Ascending aorta (tissue), 2 donors: ENCODE results near the gene ABR. TPM values are rescaled to one million over a fixed set of nuclear protein-coding genes. Genes with fewer than 3 reads are reported as not detected.

ENCODE experiments used
- DNase-seq, 2 donors: peaks; one replicate each; pipeline ENCODE4 v3.0.0-alpha.2; 2019; ENCODE audit warnings: low spot score in 2 of 2
- H3K27ac ChIP-seq, 2 donors: fragments of 200-600 bp; sonication (generic); one replicate each; pipeline ENCODE4 v1.5.1; 2016 to 2017; ENCODE audit warnings: mild to moderate bottlenecking in 1 of 2
- H3K27me3 ChIP-seq: fragments of 200-600 bp; sonication (generic); one replicate; pipeline ENCODE4 v1.5.1; 2017
- H3K36me3 ChIP-seq, 2 donors: fragments of 200-600 bp; sonication (generic); one replicate each; pipeline ENCODE4 v1.5.1; 2016
- H3K4me1 ChIP-seq, 2 donors: fragments of 200-600 bp; sonication (generic); one replicate each; pipeline ENCODE4 v1.5.1; 2016 to 2017; ENCODE audit warnings: mild to moderate bottlenecking in 1 of 2
- H3K4me3 ChIP-seq, 2 donors: fragments of 200-600 bp; sonication (generic); one replicate each; pipeline ENCODE4 v1.5.1; 2016 to 2017; ENCODE audit warnings: mild to moderate bottlenecking in 1 of 2
- H3K9me3 ChIP-seq, 2 donors: fragments of 200-600 bp; sonication (generic); one replicate each; pipeline ENCODE4 v1.5.1; 2016
- intact Hi-C: fragments of 100-400 bp; cut with DNase I; formaldehyde crosslinking; loops from one replicate; pipeline ENCODE4 v1.15.1; 2023
- total RNA-seq: library from RNA; depleted of rRNA; stranded (reverse); fragments of >200 nt; gene quantifications from one replicate; pipeline ENCODE4 v1.1.0, GENCODE V29; 2016
- TF ChIP-seq, protein P1 (sequence below), 3 experiments: fragments of 200-600 bp in 2 of 3; fragments of 450-650 bp in 1 of 3; sonication (generic) in 2 of 3; IDR thresholded peaks; one replicate each; pipeline ENCODE4 v1.5.1; 2016 to 2019; ENCODE audit warnings: antibody characterized with exemption in 3 of 3, mild to moderate bottlenecking in 1 of 3, moderate library complexity in 1 of 3

The ABR gene
- total RNA-seq, 1 donor from 2014 or later: 184 TPM

GRCh38 chr17:1146561-1147265 lies 33.1 kb downstream of the ABR start:
- H3K36me3 ChIP-seq: peaks cover 0 to 5% of the 10 kb centered on the region in 2 donors
- no peaks in the 10 kb centered on the region for H3K27me3 ChIP-seq
- H3K9me3 ChIP-seq: no peaks in the 10 kb centered on the region
- TF ChIP-seq, protein P1, sequence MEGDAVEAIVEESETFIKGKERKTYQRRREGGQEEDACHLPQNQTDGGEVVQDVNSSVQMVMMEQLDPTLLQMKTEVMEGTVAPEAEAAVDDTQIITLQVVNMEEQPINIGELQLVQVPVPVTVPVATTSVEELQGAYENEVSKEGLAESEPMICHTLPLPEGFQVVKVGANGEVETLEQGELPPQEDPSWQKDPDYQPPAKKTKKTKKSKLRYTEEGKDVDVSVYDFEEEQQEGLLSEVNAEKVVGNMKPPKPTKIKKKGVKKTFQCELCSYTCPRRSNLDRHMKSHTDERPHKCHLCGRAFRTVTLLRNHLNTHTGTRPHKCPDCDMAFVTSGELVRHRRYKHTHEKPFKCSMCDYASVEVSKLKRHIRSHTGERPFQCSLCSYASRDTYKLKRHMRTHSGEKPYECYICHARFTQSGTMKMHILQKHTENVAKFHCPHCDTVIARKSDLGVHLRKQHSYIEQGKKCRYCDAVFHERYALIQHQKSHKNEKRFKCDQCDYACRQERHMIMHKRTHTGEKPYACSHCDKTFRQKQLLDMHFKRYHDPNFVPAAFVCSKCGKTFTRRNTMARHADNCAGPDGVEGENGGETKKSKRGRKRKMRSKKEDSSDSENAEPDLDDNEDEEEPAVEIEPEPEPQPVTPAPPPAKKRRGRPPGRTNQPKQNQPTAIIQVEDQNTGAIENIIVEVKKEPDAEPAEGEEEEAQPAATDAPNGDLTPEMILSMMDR (IDR thresholded peaks at IDR 0.05): no peak
- no peak overlapping the region for H3K4me3 ChIP-seq
- intact Hi-C loops: loop anchor here (1.0 kb wide), 1 partner anchor 23 kb away; no protein-coding TSS in a partner anchor
- no peaks in the 10 kb centered on the region for H3K4me1 ChIP-seq
- DNase-seq: no peak
- no peak overlapping the region for H3K27ac ChIP-seq

- H3K27me3 ChIP-seq: no peaks in the 10 kb centered on the region
- H3K9me3 ChIP-seq: no peaks in the 10 kb centered on the region
- DNase-seq: no peak
- H3K27ac ChIP-seq: no peak overlapping the region
- intact Hi-C loops: no loop called here
- H3K4me1 ChIP-seq: no peaks in the 10 kb centered on the region
- H3K4me3 ChIP-seq: no peak overlapping the region
- peaks cover 0 to 4% of the 10 kb centered on the region in 2 donors for H3K36me3 ChIP-seq
- TF ChIP-seq, protein P1 (IDR thresholded peaks at IDR 0.05): no peak
Observed at GRCh38 chr17:1145311-1145986, 34.3 kb downstream of the ABR start.

DNA sequence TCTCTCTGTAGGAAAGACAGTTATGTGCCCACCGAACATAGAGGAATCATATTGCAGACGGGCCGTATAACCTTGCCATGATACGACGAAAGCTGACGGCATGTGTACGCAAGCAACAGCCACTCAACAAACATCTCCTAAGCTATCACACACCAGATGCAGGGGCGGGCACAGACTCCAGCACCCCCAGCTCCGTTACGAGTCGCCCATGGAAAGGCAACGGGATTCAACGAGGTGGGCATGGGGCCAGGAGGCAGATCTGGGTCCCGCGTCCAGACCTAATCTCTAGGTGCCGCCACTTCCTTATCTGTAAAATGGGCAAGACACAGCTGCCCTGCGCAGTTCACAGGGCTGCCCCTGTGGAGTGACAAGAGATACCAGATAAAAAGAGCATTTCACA lies 35.6 kb downstream of the ABR start:
- Histone ChIP-seq H3K36me3 (no peaks in the 10 kb centered on the region), H3K4me3 (no peak overlapping the region), H3K9me3 (no peaks in the 10 kb centered on the region), H3K27me3 (no peaks in the 10 kb centered on the region), H3K4me1 (peaks cover 0 to 6% of the 10 kb centered on the region in 2 donors), H3K27ac (no peak overlapping the region)
- DNase-seq: no peak
- intact Hi-C loops: no loop called here
- TF ChIP-seq, protein P1 (IDR thresholded peaks at IDR 0.05): no peak

DNA sequence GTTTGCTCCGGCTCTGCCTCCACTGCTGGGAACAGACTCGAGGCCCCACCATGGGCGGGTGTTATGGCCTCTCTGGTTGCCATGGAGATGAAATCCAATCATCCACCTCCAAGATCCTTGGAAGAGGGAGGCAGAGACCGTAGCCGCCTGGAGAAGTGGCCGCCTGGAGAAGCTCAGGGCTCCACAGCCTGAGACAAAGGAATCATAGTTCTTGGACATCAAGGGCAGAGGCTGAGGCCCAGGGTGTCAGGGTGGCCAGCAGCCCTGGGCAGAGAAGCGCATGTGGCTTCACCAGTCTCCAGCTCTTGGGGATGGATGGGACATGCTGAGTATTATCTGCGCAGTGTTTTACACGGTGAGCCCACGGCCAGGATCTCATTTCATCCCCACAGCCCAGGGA lies 36.2 kb downstream of the ABR start:
- no peak for DNase-seq
- H3K4me3 ChIP-seq: no peak overlapping the region
- intact Hi-C loops: no loop called here
- H3K27ac ChIP-seq: no peak overlapping the region
- no peaks in the 10 kb centered on the region for H3K27me3 ChIP-seq
- H3K4me1 ChIP-seq: peaks cover 0 to 9% of the 10 kb centered on the region in 2 donors
- TF ChIP-seq, protein P1 (IDR thresholded peaks at IDR 0.05): no peak
- no peaks in the 10 kb centered on the region for H3K9me3 ChIP-seq
- H3K36me3 ChIP-seq: no peaks in the 10 kb centered on the region

GRCh38 chr17:1142561-1142971 lies 37.2 kb downstream of the ABR start:
- intact Hi-C loops: no loop called here
- Histone ChIP-seq H3K27me3 (no peaks in the 10 kb centered on the region), H3K27ac (no peak overlapping the region), H3K36me3 (no peaks in the 10 kb centered on the region), H3K4me1 (peaks cover 0 to 17% of the 10 kb centered on the region in 2 donors), H3K4me3 (no peak overlapping the region), H3K9me3 (no peaks in the 10 kb centered on the region)
- TF ChIP-seq, protein P1 (IDR thresholded peaks at IDR 0.05): no peak
- DNase-seq: no peak
